Islet of Langerhans (tissue), 1 donor: ENCODE measurements around the gene CACNA1C.

Experiments
- FAIRE-seq: peaks from one replicate; lab custom pipeline; 2011; peaks lifted over from hg19 to GRCh38; lab: Jason Lieb, UNC

Gene CACNA1C

DNA sequence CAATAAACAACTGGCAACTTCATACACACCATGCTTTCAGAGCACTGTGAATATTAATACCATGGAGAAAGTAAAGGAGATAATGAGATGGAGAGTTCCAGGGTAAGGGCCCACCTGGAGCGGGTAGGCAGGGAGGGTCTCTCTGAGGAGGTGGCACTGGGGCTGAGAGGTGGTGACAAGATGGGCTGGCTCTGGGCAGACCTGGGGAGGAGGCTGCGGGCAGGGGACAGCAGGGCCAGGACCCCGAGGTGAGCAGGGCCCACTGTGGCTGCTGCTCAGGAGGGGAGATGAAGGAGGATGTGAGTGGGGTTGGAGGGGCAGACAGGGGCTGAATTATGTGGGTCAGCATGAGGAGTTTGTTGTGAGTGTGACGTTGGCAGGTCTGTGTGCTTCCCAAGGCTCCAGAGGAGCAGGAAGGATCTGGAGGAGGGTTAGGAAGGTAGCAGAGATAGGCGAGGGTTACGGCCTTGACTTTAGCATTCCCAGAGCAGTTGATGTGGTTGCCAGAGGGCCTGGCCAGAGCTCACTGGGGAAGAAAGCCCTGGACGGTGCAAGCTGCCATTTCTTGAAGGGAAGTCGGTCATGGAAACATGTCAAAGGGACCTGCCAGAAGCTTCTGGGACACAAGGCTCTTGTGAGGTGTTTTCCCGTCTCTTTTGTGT lies 88.2 kb downstream of the CACNA1C start:
- no peak for FAIRE-seq

DNA sequence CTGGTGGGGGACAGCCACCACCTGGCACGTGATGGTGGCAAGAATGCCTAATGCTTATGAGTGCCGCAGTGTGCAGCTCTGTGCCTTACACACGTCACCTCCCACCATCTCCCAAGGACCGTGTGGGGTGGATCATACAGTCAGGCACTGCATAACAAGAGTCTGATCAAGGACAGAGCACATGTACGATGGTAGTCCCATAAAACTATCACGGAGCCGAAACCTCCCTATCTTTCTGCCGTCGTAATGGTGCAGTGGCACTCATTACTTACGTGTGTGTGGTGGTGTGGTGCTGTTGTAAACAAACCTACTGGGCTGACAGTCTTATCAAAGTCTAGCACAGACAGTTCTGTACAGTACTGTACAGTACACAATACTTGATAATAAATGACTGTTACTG lies 89.3 kb downstream of the CACNA1C start:
- FAIRE-seq, result no peak

DNA sequence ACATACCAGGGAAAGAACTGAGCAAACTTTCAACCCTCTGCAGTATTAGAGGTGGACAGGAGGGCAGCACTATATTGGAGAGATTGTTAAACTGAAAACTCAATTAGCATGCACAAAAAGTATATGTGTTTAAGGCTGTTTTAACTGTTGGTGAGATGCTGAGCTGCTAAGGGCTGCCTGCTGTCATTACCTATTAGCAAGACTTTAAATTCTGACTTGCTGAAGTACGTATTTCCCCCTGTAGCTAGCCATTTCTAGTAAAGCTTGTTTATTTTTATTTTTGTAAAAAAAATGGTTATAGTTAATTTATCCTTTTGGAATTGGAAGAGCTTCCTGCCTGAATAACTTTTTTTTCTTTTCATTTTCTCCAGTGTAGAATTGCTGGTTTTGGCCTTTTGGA lies 92.2 kb downstream of the CACNA1C start:
- no peak for FAIRE-seq

DNA sequence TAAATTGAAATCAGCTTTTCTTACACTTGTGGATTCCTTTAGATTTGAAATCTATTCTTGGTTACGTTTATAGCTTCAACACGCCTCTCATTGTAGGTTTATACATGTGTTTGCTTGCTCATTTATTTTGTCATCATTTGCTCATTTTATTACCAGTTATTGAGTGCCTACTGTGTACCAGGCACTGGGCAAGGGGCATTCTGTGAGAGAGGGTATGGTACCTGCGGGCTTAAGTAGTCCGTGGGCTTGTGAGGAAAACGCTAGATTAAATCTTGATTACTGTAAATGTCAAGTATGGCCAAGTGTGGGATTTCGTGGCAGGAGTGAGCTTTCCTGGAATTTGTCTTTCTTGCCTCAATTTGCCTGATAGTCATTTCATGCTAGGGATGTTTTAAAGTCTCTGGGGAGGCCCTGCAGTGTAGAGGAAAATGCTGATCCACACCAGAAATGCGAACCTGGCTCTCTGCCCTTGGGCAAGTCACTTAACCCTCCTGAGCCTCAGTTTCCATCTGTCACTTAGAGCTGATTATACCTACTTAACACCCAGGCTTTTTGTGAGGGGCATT lies 92.7 kb downstream of the CACNA1C start:
- FAIRE-seq, result no peak

DNA sequence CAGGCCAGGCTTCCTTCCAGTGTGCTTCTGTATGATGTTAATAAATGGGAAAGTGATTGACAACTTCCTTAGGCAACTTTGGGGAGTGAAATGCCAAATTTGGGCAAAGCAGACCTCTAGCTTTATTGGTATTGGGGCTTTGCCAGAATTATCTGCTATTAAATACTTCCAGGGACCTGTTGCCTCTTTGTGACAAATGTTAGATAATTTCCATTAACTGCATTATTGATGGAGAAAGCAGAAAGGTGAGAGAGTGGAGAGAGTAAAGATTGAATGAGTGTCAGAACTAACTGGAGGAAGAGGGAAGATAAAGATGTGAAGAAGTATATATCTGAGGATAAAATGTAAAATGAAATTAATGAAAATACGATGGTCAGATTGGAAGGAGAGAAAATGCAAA lies 94.5 kb downstream of the CACNA1C start:
- no peak for FAIRE-seq

DNA sequence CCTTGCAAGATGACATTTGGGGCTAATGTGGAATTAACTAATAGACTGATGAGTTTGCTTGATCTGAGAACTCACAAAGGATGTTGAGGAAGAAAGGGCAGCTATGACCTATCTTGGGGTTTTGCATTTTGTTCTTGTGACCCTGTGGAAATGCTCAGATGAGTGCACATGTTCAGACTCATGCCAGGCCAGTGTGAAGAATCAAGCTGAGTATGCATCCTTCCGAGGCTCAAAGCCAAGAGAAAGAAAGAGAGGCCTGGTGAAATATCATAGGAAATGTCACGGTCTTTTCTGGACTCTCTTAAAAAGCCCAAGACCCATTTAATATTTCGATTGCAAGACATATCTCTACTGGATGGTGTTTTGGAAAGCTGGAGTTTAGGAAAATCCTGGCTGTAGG lies 96.3 kb downstream of the CACNA1C start:
- FAIRE-seq, result no peak

DNA sequence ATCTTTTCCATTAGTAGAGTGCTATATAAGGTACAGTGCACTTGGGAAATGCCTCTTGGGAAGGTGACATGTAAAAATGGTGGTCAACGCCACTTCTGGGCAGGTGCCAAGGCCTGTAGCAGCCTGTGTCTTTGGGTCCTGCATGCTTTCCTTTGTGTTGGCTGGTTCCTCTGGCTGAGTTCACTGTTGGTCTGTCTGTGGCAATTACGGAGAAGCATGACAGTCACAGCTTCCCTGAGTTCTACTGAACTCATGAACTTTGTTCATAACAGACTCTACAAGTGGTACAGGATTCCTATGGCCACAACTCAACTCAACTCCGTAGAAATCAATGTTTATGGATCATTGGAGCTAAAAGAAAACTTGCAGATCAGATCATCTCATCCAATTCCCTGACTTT lies 98.0 kb downstream of the CACNA1C start:
- FAIRE-seq, result no peak

DNA sequence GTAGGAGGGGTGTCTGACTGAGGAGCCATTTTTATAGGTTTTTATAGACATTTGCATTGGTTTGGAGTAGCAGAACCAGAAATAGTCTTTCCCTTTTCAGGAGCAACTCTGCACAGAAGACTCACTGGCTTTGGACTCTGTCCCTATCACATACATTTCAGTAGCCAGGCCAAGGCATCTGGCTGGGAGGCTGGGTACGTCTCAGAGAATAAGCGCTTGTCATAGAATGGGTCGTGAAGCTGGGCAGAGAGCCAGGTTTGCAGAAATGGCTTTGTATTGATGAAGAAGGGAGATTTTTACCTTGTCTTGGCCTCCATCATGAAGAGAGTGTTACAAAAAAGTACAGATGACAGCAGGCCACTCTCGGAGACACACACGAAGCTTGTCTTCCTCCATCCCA lies 98.6 kb downstream of the CACNA1C start:
- FAIRE-seq, result no peak

DNA sequence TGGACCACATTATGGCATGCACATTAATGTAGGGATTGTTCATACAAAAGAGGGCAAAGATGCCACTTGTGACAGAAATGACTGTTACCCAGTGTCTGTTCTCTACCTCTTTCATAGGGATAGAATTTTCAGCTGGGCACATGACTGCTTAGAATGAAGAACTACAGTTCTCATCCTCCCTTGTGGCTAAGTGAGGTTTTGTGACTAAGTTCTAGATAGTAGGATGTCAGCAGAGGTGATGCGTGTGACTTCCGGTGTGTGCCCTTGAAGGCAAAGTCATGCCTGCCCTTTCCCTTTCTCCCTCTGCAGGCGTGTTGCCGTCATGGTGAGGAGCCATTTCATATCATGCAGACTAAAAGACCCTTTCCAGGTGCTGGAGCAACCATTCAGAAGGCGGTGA lies 99.3 kb downstream of the CACNA1C start:
- no peak for FAIRE-seq

DNA sequence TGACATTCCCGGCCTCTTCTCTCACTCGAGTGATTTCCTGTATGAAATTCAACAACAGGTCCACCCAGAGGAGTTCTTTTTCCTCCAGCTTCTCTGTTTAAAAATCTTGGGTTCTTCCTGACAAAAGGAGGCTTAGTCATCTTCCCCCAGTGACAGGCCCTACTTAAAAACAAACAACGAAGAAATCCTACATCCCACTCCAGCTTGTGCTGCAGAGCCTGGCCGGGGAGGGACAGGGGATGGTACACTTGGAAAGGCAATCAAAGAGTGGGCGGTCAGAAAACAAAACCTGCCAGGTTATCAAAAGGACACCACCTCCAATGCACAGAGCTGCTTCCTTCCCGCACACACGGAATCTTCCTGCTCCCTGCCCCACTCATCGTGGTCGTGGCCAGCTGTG lies 101.3 kb downstream of the CACNA1C start:
- no peak for FAIRE-seq

DNA sequence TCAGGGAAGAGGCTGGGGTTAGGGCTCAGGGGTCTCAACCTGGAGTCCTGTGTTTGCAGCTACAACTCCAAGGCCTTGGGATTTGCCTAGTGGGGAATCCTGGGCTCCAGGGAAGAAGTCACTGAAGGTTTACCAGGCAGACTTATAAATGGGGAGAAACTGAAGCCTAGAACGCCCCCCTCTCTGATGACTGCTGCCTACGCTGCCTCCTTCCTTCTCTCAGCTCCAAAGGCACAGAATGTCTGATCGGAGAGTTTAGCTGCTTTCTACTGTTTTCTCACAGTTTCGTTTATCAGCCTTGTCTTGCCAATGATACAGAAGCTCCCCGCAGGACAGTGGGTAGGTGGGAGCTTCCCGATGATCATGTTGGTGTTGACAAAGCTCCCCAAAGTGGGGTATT lies 101.7 kb downstream of the CACNA1C start:
- FAIRE-seq, result no peak

DNA sequence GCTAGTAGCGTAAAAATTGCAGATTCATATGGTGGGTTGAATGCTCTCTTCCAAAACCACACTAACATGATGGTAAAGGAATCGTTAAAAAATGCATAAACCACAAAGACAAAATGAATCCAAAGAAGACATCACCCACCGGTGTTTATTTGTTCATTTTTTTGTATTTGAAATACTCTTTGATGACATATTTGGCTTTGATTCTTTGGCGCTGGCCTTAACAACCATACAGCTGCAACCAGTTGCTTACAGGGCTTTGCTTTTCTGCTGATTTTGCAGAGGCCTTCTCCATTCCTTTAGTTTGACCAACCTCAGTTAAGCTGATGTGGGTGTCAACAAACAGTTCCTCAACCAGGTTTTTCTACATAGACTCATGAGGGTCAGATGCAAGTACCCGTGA lies 103.5 kb downstream of the CACNA1C start:
- FAIRE-seq, result no peak

DNA sequence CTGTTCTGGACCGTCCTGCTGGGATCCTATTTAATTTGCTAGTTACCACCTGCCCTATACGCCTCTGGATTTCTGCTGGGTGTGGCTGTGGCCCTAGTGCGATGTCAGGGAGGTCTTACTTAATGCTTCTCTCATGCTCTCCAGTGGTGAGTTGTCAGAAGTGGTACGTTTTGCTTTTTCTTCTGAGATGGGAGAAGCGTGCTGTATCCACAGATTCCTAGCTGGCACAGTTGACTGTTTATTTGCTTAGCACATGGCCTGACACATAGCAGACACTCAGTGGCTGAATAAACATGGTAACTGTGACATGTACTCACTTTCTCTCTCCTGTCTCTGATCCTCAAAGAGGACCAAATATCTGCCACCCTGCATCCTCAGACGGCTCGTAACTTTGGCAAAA lies 107.3 kb downstream of the CACNA1C start:
- FAIRE-seq, result peak; percentile 99

DNA sequence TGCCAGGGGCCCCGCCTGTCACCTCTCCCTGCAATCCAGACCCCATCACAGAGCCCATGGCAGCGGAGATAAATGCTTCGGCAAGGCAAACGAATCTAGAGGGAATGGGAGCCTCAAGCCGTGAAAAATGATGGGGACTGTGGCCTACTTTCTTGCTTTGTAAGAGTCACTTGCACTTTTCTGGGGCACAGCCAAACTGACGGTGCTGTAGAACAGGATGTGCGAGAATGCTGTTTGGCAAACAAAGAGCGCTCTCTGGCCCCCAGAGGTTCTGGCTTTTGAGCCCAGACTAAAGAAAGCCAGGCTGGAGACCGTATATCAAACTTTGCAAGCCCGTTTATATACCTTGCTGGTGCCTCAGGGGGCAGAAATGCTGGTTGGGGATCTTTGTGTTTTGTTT lies 108.7 kb downstream of the CACNA1C start:
- FAIRE-seq, result no peak

DNA sequence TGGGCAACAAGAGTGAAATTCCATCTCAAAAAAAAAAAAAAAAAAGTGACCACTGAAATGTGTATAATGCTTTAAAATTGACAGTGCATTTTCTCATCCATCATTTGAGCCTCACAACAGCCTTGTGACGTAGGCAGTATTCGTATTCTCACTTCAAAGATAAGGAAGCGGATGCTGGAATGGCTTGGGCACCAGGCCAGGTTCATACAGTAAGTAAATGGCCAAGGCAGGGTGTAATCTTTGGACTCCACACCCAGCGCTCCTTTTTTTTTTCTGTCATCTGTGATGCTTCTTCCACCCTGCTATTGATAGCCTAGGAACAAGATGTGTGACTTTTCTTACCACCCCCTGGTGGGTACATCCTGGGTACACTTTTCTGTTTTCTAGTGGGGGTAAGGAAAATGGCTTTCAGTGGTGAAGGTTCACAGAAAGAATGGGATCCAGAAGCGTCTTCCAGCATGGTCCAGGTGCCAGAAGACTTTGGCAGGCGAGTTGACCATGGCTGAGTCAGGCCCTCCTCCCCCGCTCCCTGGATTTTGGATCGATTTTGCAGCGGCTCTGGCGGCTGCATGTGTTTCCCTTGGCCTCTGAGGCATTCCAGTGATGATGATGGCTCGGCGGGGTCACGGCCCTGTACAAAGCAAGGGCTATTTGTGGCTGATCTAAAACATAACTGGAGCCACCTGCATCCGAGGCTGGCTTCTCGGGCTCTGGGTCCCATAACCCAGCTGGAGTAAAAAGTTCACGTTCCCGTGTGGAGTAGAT lies 110.6 kb downstream of the CACNA1C start:
- no peak for FAIRE-seq

DNA sequence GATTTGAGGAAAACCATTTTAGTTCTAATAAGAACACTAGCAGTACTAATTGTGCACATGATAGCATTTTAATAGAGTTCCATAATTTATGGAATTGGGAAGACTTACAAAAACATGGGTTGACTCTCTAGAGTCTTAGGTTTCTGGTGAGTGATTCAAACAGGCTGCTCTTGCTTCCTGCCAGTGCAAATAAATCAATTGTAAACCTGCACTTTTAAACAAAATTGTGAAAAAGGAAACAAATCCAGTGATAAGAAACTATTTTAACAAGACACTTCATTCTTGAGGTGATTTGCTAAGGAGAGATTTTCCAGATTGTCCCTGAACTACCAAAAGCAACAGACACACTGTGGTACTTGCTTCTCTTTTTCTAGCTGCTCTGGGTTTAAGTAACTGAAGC lies 112.2 kb downstream of the CACNA1C start:
- no peak for FAIRE-seq

DNA sequence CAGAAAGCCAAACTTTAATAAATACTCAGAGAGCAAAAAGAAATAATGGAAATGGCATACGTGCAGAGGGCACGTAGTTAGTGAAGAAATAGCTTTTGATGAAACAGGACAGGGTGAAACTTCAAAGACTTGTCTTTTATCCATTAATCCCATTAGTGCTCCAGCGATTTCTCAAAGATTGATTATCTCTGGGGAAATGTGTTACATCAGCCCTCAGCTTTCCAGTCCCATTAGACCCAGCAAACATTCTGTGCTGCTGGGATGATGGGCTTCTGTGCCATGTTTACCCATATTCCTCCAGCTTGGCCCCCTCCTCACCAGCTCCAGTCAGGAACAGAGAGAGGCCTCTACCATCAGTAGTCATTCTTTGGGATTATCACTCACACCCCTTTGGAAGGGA lies 113.1 kb downstream of the CACNA1C start:
- no peak for FAIRE-seq

DNA sequence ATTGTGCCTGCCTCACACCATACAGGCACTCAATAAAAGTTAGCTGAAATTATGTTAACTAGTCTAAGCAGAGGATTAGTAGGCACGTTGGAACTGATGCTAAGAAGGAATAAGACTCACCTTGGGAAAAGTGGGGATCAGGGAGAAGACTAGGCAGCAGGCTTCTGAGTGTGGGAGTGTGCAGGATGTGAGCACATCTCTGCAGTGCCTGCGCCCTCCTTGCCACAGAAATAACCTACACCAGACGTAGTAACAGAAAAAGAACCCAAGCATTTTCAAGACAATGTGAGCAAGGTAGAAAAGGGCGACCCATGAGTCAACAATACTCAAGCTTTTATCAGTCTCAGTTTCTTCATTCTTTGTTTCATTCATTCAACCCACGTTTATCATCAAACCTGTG lies 113.9 kb downstream of the CACNA1C start:
- FAIRE-seq, result no peak

DNA sequence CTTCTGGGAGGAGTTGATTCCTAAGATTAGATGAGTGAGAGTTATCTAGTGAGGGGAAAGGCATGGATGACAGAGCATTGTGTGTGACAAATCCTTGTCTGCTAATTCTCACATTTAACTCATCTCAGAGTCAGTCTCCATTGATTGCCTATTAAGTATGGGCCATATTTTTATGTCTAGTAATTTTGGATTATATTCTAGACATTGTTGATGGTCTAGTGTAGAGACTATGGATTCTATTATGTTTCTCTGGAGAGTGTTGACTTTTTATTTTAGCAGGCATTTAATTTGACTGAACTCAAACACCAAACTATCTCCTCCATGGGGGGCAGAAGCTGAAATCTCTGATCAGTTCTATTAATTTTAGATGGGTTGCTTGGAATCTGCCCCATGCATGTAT lies 114.4 kb downstream of the CACNA1C start:
- no peak for FAIRE-seq

DNA sequence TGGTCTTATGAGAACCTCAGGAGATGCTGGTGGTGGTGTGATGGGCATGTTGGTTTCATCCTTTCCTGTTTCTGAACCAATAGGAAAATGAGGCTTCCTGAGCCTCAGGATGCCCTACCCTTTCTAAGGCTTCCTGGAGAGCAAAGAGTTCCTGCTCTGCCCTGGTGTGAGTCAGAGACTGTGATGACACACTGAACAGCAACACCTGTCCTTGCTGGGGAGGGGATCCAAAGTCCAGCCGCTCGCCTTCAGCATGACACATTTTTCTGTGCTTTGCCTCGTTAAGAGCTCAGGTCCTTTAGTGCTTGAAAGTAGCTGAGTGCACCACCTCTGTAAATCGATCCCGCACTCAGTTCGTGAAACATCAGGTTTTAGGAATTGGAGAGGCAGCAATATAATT lies 116.0 kb downstream of the CACNA1C start:
- FAIRE-seq, result peak; percentile 92

DNA sequence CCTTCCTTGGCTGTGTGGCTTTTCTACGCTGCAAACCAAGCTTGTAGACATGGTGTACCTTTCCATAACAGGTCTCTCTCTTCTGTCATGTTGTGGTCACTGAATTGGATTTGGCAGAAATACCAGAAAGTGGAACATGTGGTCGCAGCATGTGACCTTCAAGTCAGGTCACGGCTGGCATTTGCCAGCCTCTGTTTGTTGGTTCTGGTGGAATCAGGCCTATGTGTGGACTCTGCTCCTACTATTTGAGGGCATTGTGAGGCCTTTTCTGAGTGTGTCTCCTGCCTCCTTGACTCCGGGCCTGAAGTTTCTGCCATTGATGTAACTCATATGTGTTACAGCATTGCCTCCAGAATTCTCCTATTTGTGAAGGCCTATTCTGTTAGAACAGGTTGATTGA lies 116.7 kb downstream of the CACNA1C start:
- FAIRE-seq, result no peak

DNA sequence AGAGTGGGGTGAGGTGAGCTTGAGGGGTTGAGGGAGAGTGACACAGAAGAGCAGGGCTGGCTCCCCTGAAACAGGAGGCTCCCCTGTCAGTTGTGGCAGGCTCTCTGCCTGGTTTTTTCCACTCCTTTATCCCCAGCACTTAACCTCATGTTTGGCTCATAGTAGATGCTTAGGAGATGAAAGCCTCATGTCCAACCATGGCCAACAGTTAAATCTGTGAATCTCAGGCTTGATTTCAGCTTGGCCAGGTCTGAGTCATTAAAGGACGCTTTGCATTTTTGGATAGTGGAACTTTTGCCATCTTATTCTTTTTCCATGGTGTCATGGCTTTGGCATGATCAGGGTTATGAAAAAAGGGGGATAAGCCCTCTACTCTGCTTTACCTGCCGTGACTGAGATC lies 117.2 kb downstream of the CACNA1C start:
- FAIRE-seq, result no peak

DNA sequence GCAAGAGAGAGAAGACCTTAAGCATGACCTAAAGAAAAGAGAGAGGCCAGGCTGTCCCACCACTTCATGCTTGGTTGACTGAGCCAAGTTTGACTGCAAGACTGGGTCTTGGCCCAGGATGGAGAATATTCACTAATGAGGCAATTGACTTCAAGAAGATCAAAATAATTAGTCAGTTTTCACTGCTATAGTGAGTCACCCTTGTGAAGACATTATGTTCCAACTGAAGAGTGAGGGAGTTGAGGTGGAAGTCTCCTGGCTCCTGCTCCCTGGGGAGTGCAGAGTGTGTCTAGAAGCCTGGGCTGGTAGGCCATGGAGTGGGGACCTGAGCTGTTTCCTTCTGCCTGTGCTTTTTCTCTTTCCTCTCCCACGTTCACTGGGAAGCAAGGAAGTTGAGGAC lies 117.6 kb downstream of the CACNA1C start:
- no peak for FAIRE-seq
